ENCODE results near the gene NUCKS1.

DNA sequence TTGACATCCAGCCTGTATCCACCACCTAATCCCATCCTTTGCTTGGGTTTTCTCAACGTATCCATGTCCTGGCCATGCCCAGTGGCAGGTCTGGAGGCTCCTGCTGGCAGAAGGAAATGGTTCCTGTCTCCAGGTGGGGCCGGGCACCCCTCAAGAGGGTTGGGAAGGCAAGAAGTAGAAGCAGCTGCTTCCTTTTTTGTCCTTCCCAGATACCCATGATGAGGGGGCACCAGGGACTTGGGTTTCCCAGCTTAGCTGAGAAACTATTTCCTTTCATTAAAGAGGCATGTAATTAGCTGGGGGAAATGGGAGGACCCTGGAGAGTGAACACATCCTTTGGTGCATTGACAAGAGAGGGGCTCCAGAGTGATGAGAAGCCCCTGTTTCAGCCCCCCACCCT, 48.6 kb downstream of the NUCKS1 start:
- TF ChIP-seq, protein P1, sequence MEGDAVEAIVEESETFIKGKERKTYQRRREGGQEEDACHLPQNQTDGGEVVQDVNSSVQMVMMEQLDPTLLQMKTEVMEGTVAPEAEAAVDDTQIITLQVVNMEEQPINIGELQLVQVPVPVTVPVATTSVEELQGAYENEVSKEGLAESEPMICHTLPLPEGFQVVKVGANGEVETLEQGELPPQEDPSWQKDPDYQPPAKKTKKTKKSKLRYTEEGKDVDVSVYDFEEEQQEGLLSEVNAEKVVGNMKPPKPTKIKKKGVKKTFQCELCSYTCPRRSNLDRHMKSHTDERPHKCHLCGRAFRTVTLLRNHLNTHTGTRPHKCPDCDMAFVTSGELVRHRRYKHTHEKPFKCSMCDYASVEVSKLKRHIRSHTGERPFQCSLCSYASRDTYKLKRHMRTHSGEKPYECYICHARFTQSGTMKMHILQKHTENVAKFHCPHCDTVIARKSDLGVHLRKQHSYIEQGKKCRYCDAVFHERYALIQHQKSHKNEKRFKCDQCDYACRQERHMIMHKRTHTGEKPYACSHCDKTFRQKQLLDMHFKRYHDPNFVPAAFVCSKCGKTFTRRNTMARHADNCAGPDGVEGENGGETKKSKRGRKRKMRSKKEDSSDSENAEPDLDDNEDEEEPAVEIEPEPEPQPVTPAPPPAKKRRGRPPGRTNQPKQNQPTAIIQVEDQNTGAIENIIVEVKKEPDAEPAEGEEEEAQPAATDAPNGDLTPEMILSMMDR (IDR thresholded peaks at IDR 0.05; ENCODE audit: insufficient read depth, low read length, poor library complexity, severe bottlenecking), result no peak
- no peak for TF ChIP-seq EZH2phosphoT487 (conservative IDR thresholded peaks at IDR 0.05; ENCODE audit: low read length)
